Measurements from ENCODE around the gene WFDC8.

Gene WFDC8

DNA sequence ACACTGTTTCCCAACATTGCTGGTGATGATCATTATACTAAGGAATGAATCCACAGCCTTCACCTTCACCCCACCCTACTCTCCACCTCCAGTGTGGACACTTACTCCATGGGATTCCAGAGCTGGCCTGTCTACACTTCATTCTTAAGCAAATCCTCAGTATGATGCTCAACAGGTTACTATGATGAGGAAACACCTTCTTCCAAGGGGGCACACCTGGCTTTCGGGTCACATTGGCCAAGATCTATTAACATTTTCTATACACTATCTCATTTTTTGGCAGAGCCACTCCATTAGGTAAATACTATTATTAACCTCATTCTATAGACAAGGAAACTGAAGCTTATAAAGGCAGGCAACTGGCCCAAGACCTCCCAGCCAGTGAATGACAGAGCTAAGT lies 23.9 kb downstream of the WFDC8 start:
- CTCF ChIA-PET, result no interaction called here
- POLR2A ChIA-PET, result no interaction called here
- TF ChIP-seq NFRKB (IDR thresholded peaks at IDR 0.05), result no peak
- TF ChIP-seq CTBP1 (IDR thresholded peaks at IDR 0.05; ENCODE audit: borderline replicate concordance), result no peak
- TF ChIP-seq TARDBP (IDR thresholded peaks at IDR 0.05), result no peak
- no peak for TF ChIP-seq ELF4 (IDR thresholded peaks at IDR 0.05)
- no peak for TF ChIP-seq BHLHE40 (IDR thresholded peaks at IDR 0.05; ENCODE audit: borderline replicate concordance)
- no peak for TF ChIP-seq SP1 (IDR thresholded peaks at IDR 0.05)
- TF ChIP-seq ARNT (IDR thresholded peaks at IDR 0.05), result no peak
- TF ChIP-seq, protein P1, sequence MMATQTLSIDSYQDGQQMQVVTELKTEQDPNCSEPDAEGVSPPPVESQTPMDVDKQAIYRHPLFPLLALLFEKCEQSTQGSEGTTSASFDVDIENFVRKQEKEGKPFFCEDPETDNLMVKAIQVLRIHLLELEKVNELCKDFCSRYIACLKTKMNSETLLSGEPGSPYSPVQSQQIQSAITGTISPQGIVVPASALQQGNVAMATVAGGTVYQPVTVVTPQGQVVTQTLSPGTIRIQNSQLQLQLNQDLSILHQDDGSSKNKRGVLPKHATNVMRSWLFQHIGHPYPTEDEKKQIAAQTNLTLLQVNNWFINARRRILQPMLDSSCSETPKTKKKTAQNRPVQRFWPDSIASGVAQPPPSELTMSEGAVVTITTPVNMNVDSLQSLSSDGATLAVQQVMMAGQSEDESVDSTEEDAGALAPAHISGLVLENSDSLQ (IDR thresholded peaks at IDR 0.05), result no peak
- TF ChIP-seq LEF1 (IDR thresholded peaks at IDR 0.05; ENCODE audit: borderline replicate concordance), result no peak
- no peak for TF ChIP-seq HDGF (IDR thresholded peaks at IDR 0.05; ENCODE audit: borderline replicate concordance)
- no peak for DNase-seq (ENCODE audit: extremely low spot score)

DNA sequence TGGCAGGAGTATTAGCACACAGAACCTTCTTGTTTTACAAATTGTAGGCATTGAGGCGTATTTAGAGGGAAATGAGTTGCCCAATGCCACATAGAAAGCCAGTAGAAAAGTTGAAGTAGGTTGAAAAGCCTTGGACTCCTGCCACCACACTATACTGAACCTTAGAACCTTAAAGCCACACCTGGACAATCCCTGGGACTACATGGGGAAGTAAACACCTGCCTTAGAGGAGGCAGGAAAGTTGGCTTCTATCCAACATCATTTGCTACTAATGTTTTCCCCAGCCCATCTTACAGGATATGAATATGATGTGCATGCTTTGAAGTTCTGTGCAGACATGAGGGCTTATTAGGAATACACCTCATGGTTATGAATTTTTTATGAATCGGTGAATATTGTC lies 26.6 kb downstream of the WFDC8 start:
- DNase-seq (ENCODE audit: extremely low spot score), result no peak
- POLR2A ChIA-PET, result no interaction called here
- no peak for TF ChIP-seq CTBP1 (IDR thresholded peaks at IDR 0.05; ENCODE audit: borderline replicate concordance)
- no peak for TF ChIP-seq L3MBTL2 (conservative IDR thresholded peaks at IDR 0.05)
- no peak for TF ChIP-seq FOXK2 (IDR thresholded peaks at IDR 0.05)
- TF ChIP-seq TARDBP (IDR thresholded peaks at IDR 0.05), result no peak
- TF ChIP-seq, protein P1 (IDR thresholded peaks at IDR 0.05), result no peak
- no peak for TF ChIP-seq NFRKB (IDR thresholded peaks at IDR 0.05)
- TF ChIP-seq ELF4 (IDR thresholded peaks at IDR 0.05), result no peak
- no peak for TF ChIP-seq ZNF384 (IDR thresholded peaks at IDR 0.05)
- TF ChIP-seq HDGF (IDR thresholded peaks at IDR 0.05; ENCODE audit: borderline replicate concordance), result no peak
- no peak for TF ChIP-seq FOXM1 (IDR thresholded peaks at IDR 0.05; ENCODE audit: borderline replicate concordance)
- no peak for TF ChIP-seq SP1 (IDR thresholded peaks at IDR 0.05)
- no peak for TF ChIP-seq SUZ12 (IDR thresholded peaks at IDR 0.05)
- no peak for TF ChIP-seq BHLHE40 (IDR thresholded peaks at IDR 0.05; ENCODE audit: borderline replicate concordance)
- CTCF ChIA-PET, result no interaction called here

DNA sequence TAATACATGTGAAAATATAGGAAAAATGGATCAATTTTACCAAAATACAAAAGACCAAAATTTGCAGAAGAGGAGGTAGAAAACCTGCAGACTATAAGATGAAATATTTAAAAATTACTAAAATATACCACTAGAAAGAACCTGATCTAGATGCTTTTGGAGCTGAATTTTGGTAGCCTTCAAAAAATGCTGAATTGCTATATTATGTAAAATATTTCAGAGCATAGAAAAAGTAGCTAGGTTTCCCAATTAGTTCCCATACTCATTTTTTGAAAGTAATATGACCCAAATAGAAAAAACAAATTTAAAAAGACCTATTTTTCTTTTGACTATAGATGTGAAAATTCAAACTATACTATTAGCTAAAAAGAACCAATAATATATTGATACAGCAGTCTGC lies 28.3 kb downstream of the WFDC8 start:
- CTCF ChIA-PET, result no interaction called here
- POLR2A ChIA-PET, result no interaction called here
- no peak for TF ChIP-seq ARNT (IDR thresholded peaks at IDR 0.05)
- no peak for TF ChIP-seq ZNF384 (IDR thresholded peaks at IDR 0.05)
- TF ChIP-seq ELF4 (IDR thresholded peaks at IDR 0.05), result no peak
- TF ChIP-seq FOXK2 (IDR thresholded peaks at IDR 0.05), result no peak
- no peak for TF ChIP-seq NFRKB (IDR thresholded peaks at IDR 0.05)
- TF ChIP-seq BHLHE40 (IDR thresholded peaks at IDR 0.05; ENCODE audit: borderline replicate concordance), result no peak
- no peak for DNase-seq (ENCODE audit: extremely low spot score)

DNA sequence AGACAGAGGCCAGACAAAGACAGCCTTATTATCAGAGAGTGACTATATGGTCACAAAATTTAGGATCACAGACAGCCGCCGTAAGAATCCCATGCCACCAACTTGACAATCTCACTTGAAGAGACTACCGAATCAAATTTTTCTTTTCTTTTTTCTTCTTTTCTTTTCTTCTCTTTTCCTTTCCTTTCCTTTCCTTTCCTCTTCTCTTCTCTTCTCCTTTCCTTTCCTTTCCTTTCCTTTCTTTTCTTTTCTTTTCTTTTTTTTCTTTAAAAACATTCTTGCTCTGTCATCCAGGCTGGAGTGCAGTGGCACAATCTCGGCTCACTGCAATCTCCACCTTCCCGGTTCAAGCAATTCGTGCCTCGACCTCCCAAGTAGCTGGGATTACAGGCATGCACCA lies 30.7 kb downstream of the WFDC8 start:
- ChIA-PET CTCF (interaction anchor here (0.6 to 1.7 kb wide), 2 partner anchors 44 to 223 kb away, joined by 4 to 5 read pairs; no protein-coding TSS in a partner anchor), POLR2A (no interaction called here)
- TF ChIP-seq LEF1 (IDR thresholded peaks at IDR 0.05; ENCODE audit: borderline replicate concordance) (no peak), BHLHE40 (IDR thresholded peaks at IDR 0.05; ENCODE audit: borderline replicate concordance) (no peak), NFRKB (IDR thresholded peaks at IDR 0.05) (no peak), ELF4 (IDR thresholded peaks at IDR 0.05) (no peak), SP1 (IDR thresholded peaks at IDR 0.05) (no peak)
- no peak for DNase-seq (ENCODE audit: extremely low spot score)

DNA sequence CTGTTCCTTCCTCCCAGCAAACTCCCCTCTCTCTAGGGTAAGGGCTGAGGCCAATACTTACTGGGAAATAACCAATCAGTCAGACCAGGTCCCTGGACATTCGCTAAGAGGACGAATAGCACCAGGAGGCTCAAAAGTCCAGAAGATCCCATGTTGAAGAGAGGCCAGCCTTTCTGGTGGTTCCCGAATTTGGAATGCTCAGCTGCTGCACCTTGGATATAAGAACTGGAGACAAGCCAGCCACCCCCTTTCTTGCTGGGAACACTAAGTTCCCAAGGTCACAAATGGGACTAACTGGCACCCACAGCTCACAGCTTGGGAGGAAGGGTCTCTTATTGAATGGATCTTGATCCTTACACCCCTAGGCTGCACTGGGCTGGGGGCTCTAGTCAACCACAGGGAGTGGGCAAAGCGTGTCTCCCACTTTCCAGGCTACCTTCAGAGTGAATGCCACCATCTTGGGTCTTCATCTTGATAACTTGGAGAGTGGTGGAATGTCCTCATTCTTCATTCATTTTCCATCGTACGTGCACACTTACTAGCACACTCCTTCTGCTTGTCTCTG lies 31.8 kb downstream of the WFDC8 start, which contains the start of gene EPPIN:
Gene EPPIN (minus strand): TSS at position 196 of the 565 bp plus-strand sequence. CDS start 44 bp downstream, at position 152.
- no peak for TF ChIP-seq TARDBP (IDR thresholded peaks at IDR 0.05)
- ChIA-PET CTCF (interaction anchor here (1.7 kb wide), 1 partner anchor 224 kb away, joined by 5 read pairs; no protein-coding TSS in a partner anchor), POLR2A (no interaction called here)
- no peak for DNase-seq (ENCODE audit: extremely low spot score)

DNA sequence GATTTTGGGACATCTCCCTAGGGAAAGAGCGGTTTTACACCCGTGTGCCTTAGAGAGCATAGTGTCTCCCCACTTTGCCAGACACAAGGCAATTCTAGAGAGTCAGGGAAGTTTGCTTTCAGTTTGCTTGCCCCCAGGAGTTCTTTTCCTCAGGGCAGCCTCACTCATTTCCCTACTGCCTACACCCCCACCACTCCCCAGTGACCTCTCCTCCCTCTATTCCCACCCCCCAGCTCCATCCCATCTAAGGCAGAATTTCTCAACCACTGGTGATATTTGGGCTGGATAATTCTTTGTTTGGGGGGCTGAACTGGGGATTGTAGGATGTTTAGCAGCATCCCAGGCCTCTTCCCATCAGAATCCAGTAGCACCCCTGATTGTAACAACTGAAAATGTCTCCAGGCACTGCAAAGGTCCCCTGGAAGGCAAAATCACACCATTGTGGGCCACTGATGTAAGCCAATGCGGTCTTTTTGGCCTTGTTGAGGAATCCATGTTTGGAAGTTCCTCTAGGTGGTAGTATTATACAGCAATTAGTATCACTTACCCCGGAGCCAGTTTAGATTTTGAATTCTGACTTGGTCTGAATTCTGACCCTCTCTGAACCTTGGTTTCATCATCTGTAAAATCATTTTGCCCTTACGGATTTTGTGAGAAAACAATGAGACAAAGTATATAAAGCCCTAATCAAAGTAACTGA lies 33.2 kb downstream of the WFDC8 start:
- TF ChIP-seq ARNT (IDR thresholded peaks at IDR 0.05) (no peak), TARDBP (IDR thresholded peaks at IDR 0.05) (no peak), SUZ12 (IDR thresholded peaks at IDR 0.05) (no peak), ELF4 (IDR thresholded peaks at IDR 0.05) (no peak), L3MBTL2 (conservative IDR thresholded peaks at IDR 0.05) (no peak), NFRKB (IDR thresholded peaks at IDR 0.05) (no peak), FOXK2 (IDR thresholded peaks at IDR 0.05) (no peak), BHLHE40 (IDR thresholded peaks at IDR 0.05; ENCODE audit: borderline replicate concordance) (no peak), ZNF384 (IDR thresholded peaks at IDR 0.05) (no peak), SP1 (IDR thresholded peaks at IDR 0.05) (no peak), CTBP1 (IDR thresholded peaks at IDR 0.05; ENCODE audit: borderline replicate concordance) (no peak), LEF1 (IDR thresholded peaks at IDR 0.05; ENCODE audit: borderline replicate concordance) (no peak), FOXM1 (IDR thresholded peaks at IDR 0.05; ENCODE audit: borderline replicate concordance) (no peak), FOXA1 (IDR thresholded peaks at IDR 0.05) (no peak), HDGF (IDR thresholded peaks at IDR 0.05; ENCODE audit: borderline replicate concordance) (no peak)
- TF ChIP-seq, protein P1 (IDR thresholded peaks at IDR 0.05), result no peak
- ChIA-PET CTCF (interaction anchor here (0.7 to 1.3 kb wide), 3 partner anchors 126 to 229 kb away, joined by 3 to 10 read pairs (median 3); no protein-coding TSS in a partner anchor), POLR2A (no interaction called here)
- peak; percentile 39 for DNase-seq (ENCODE audit: extremely low spot score)
